ENCODE results near the gene GNL2. TPM values are rescaled to one million over a fixed set of nuclear protein-coding genes. Genes with fewer than 3 reads are reported as not detected.
"Not testable (repeated sequence)": the region's sequence is repeated elsewhere in the genome, so short reads cannot be mapped to it uniquely, and the experiment has no call there.

Gene GNL2
- total and polyA plus RNA-seq, 4 donors: 14.8 to 29.2 (median 21.3) TPM

GRCh38 chr1:37560401-37561132 lies 35.2 kb downstream of the GNL2 start:
- Histone ChIP-seq H3K9me3 (ENCODE audit: control insufficient read depth in 4 of 4, low read length in 3 of 4) (no peaks in the 10 kb centered on the region), H3K4me1 (ENCODE audit: control insufficient read depth in 4 of 4, insufficient read depth in 4 of 4, low read length in 3 of 4) (peaks cover 0 to 16% (median 8%) of the 10 kb centered on the region in 4 donors), H3K9ac (ENCODE audit: low read depth in 1 of 2, low read length in 2 of 2) (no peak overlapping the region), H3K27me3 (ENCODE audit: control insufficient read depth in 4 of 4, insufficient read depth in 4 of 4, low read length in 3 of 4) (no peaks in the 10 kb centered on the region), H3K27ac (ENCODE audit: low read depth in 1 of 2, low read length in 2 of 2) (no peak overlapping the region), H3K4me3 (ENCODE audit: low read depth in 1 of 3, low read length in 3 of 3) (no peak overlapping the region), H3K36me3 (ENCODE audit: control insufficient read depth in 4 of 4, insufficient read depth in 3 of 4, low read depth in 1 of 4, low read length in 3 of 4) (peaks cover 0 to 15% (median 12%) of the 10 kb centered on the region in 4 donors)
- no peak for DNase-seq (ENCODE audit: low spot score)
- WGBS: 88% methylated on average over 10 of the region's 10 CpGs
- no peak for TF ChIP-seq CTCF (IDR thresholded peaks at IDR 0.05; ENCODE audit: low read depth, low read length, missing input control)
- no peak for TF ChIP-seq FOXA2 (IDR thresholded peaks at IDR 0.05)
- TF ChIP-seq RAD21 (IDR thresholded peaks at IDR 0.05): no peak
- no peak for TF ChIP-seq HNF4G (IDR thresholded peaks at IDR 0.05)
- no peak for TF ChIP-seq YY1 (IDR thresholded peaks at IDR 0.05)
- TF ChIP-seq JUND (IDR thresholded peaks at IDR 0.05): no peak
- TF ChIP-seq ATF3 (IDR thresholded peaks at IDR 0.05): no peak
- TF ChIP-seq FOXA1 (IDR thresholded peaks at IDR 0.05): no peak
- no peak for TF ChIP-seq SP1 (IDR thresholded peaks at IDR 0.05)

GRCh38 chr1:37559957-37560379 lies 35.8 kb downstream of the GNL2 start:
- H3K9ac ChIP-seq (ENCODE audit: low read depth in 1 of 2, low read length in 2 of 2); H3K27me3 ChIP-seq (ENCODE audit: control insufficient read depth in 4 of 4, insufficient read depth in 4 of 4, low read length in 3 of 4); H3K36me3 ChIP-seq (ENCODE audit: control insufficient read depth in 4 of 4, insufficient read depth in 3 of 4, low read depth in 1 of 4, low read length in 3 of 4); DNase-seq (ENCODE audit: low spot score); H3K4me3 ChIP-seq (ENCODE audit: low read depth in 1 of 3, low read length in 3 of 3); H3K27ac ChIP-seq (ENCODE audit: low read depth in 1 of 2, low read length in 2 of 2); H3K9me3 ChIP-seq (ENCODE audit: control insufficient read depth in 4 of 4, low read length in 3 of 4): not testable (repeated sequence)
- H3K4me1 ChIP-seq (ENCODE audit: control insufficient read depth in 4 of 4, insufficient read depth in 4 of 4, low read length in 3 of 4): peaks cover 0 to 16% (median 8%) of the 10 kb centered on the region in 4 donors
- 76% methylated on average over 12 of the region's 12 CpGs for WGBS

GRCh38 chr1:37559080-37559479 lies 36.7 kb downstream of the GNL2 start:
- DNase-seq (ENCODE audit: low spot score): no peak
- 94% methylated on average over 7 of the region's 7 CpGs for WGBS
- H3K9me3 ChIP-seq (ENCODE audit: control insufficient read depth in 4 of 4, low read length in 3 of 4): no peaks in the 10 kb centered on the region
- H3K27ac ChIP-seq (ENCODE audit: low read depth in 1 of 2, low read length in 2 of 2): no peak overlapping the region
- H3K36me3 ChIP-seq (ENCODE audit: control insufficient read depth in 4 of 4, insufficient read depth in 3 of 4, low read depth in 1 of 4, low read length in 3 of 4): peaks cover 0 to 5% (median 2%) of the 10 kb centered on the region in 4 donors
- TF ChIP-seq YY1 (IDR thresholded peaks at IDR 0.05) (no peak), RAD21 (IDR thresholded peaks at IDR 0.05) (no peak), FOXA2 (IDR thresholded peaks at IDR 0.05) (no peak), TAF1 (conservative IDR thresholded peaks at IDR 0.05) (no peak), CTCF (IDR thresholded peaks at IDR 0.05; ENCODE audit: low read depth, low read length, missing input control) (no peak), RXRA (IDR thresholded peaks at IDR 0.05) (no peak), REST (IDR thresholded peaks at IDR 0.05) (no peak), JUND (IDR thresholded peaks at IDR 0.05) (no peak), SP1 (IDR thresholded peaks at IDR 0.05) (no peak), GABPA (IDR thresholded peaks at IDR 0.05 in 1 of 2, conservative IDR thresholded peaks at IDR 0.05 in 1 of 2) (no peak), HNF4A (conservative IDR thresholded peaks at IDR 0.05) (no peak), EGR1 (IDR thresholded peaks at IDR 0.05; ENCODE audit: low read depth in 2 of 2) (no peak), HNF4G (IDR thresholded peaks at IDR 0.05) (no peak), FOXA1 (IDR thresholded peaks at IDR 0.05) (no peak)
- H3K4me3 ChIP-seq (ENCODE audit: low read depth in 1 of 3, low read length in 3 of 3): no peak overlapping the region
- H3K27me3 ChIP-seq (ENCODE audit: control insufficient read depth in 4 of 4, insufficient read depth in 4 of 4, low read length in 3 of 4): no peaks in the 10 kb centered on the region
- H3K9ac ChIP-seq (ENCODE audit: low read depth in 1 of 2, low read length in 2 of 2): no peak overlapping the region
- peaks cover 0 to 16% (median 8%) of the 10 kb centered on the region in 4 donors for H3K4me1 ChIP-seq (ENCODE audit: control insufficient read depth in 4 of 4, insufficient read depth in 4 of 4, low read length in 3 of 4)

All from liver (tissue), 9 donors.